Measurements from ENCODE around the gene ADAMTS2.

- TF ChIP-seq CTCF (IDR thresholded peaks at IDR 0.05) (no peak), POLR2A (IDR thresholded peaks at IDR 0.05) (no peak)
Observed at GRCh38 chr5:179289756-179290385, 55.4 kb downstream of the ADAMTS2 start.
